HepG2 (cell line): ENCODE measurements around the gene SLC39A10. TPM values are rescaled to one million over a fixed set of nuclear protein-coding genes. Genes with fewer than 3 reads are reported as not detected.

ENCODE experiments used
- ADNP ChIP-seq: sonication (generic); formaldehyde crosslinking; IDR thresholded peaks from 2 replicates; pipeline ENCODE4 v1.4.0; 2020; ENCODE audit warnings: missing genetic modification reagents
- ARHGAP35 ChIP-seq: sonication (generic); formaldehyde crosslinking; IDR thresholded peaks from 2 replicates; pipeline ENCODE4 v1.9.0; 2022; ENCODE audit warnings: mild to moderate bottlenecking, inconsistent platforms, moderate library complexity, missing genetic modification reagents, borderline replicate concordance
- ARID5B ChIP-seq: IDR thresholded peaks from 2 replicates; pipeline ENCODE4 v1.4.0; 2020; ENCODE audit warnings: mild to moderate bottlenecking, missing genetic modification reagents
- ATF3 ChIP-seq: sonication (generic); formaldehyde crosslinking; IDR thresholded peaks from 2 replicates; pipeline ENCODE4 v1.4.0; 2020; ENCODE audit warnings: missing genetic modification reagents
- BORCS8-MEF2B ChIP-seq: sonication (generic); formaldehyde crosslinking; IDR thresholded peaks from 2 replicates; pipeline ENCODE4 v1.8.0; 2022; ENCODE audit warnings: mild to moderate bottlenecking, missing genetic modification reagents
- CSRNP2 ChIP-seq: sonication (generic); formaldehyde crosslinking; conservative IDR thresholded peaks from 2 replicates; pipeline ENCODE4 v1.8.0; 2022; ENCODE audit warnings: low read depth, missing genetic modification reagents
- E2F1 ChIP-seq: sonication (generic); formaldehyde crosslinking; IDR thresholded peaks from 2 replicates; pipeline ENCODE4 v1.5.0; 2020; ENCODE audit warnings: missing genetic modification reagents
- GFI1 ChIP-seq: sonication (generic); formaldehyde crosslinking; IDR thresholded peaks from 2 replicates; pipeline ENCODE4 v1.5.0; 2020; ENCODE audit warnings: missing genetic modification reagents, mild to moderate bottlenecking, borderline replicate concordance
- HOXD1 ChIP-seq: sonication (generic); formaldehyde crosslinking; IDR thresholded peaks from 2 replicates; pipeline ENCODE4 v1.5.0; 2020; ENCODE audit warnings: missing genetic modification reagents
- MEIS1 ChIP-seq: sonication (generic); formaldehyde crosslinking; IDR thresholded peaks from 2 replicates; pipeline ENCODE4 v1.9.0; 2021; ENCODE audit warnings: mild to moderate bottlenecking, missing genetic modification reagents, moderate library complexity, borderline replicate concordance
- POLR2AphosphoS2 ChIP-seq: IDR thresholded peaks from 2 replicates; pipeline ENCODE4 v1.6.1; 2011; ENCODE audit warnings: low read depth, low read length, improper control_type of control experiment
- PRPF4 ChIP-seq: fragments of 200-400 bp; formaldehyde crosslinking; IDR thresholded peaks from 2 replicates; pipeline ENCODE4 v1.6.1; 2016; ENCODE audit warnings: low read length, low read depth; ENCODE audit not compliant: poor library complexity, severe bottlenecking
- SRSF1 ChIP-seq: fragments of 200-400 bp; formaldehyde crosslinking; optimal IDR thresholded peaks from 2 replicates; pipeline ENCODE3; 2017; ENCODE audit warnings: mild to moderate bottlenecking, low read depth, low read length, moderate library complexity
- ZBTB8A ChIP-seq: sonication (generic); formaldehyde crosslinking; IDR thresholded peaks from 2 replicates; pipeline ENCODE4 v1.4.0; 2020; ENCODE audit warnings: mild to moderate bottlenecking, low read depth, missing genetic modification reagents, borderline replicate concordance
- ZFP62 ChIP-seq: sonication (generic); formaldehyde crosslinking; IDR thresholded peaks from 2 replicates; pipeline ENCODE4 v1.4.0; 2020; ENCODE audit warnings: missing genetic modification reagents
- ZNF20 ChIP-seq: sonication (generic); formaldehyde crosslinking; IDR thresholded peaks from 2 replicates; pipeline ENCODE4 v1.4.0; 2020; ENCODE audit warnings: mild to moderate bottlenecking, moderate library complexity, missing genetic modification reagents
- ZNF382 ChIP-seq: sonication (generic); formaldehyde crosslinking; IDR thresholded peaks from 2 replicates; pipeline ENCODE4 v1.5.0; 2020; ENCODE audit warnings: missing genetic modification reagents, mild to moderate bottlenecking, borderline replicate concordance
- ZNF629 ChIP-seq: sonication (generic); formaldehyde crosslinking; conservative IDR thresholded peaks from 2 replicates; pipeline ENCODE4 v1.5.0; 2020; ENCODE audit warnings: missing genetic modification reagents
- ZSCAN29 ChIP-seq: sonication (generic); formaldehyde crosslinking; conservative IDR thresholded peaks from 2 replicates; pipeline ENCODE4 v1.4.0; 2020; ENCODE audit warnings: mild to moderate bottlenecking, missing genetic modification reagents
- ZSCAN30 ChIP-seq: sonication (generic); formaldehyde crosslinking; IDR thresholded peaks from 2 replicates; pipeline ENCODE4 v1.5.0; 2020; ENCODE audit warnings: mild to moderate bottlenecking, missing genetic modification reagents
- polyA plus RNA-seq, 8 experiments: library from polyadenylated mRNA; depleted of rRNA in 3 of 8; stranded (reverse) in 7 of 8; unstranded in 1 of 8; fragments of >200 nt; fragmentation: Illumina TruSeq in 4 of 8; extraction: Trizol in 4 of 8; gene quantifications; 2 replicates each; pipeline versions ENCODE4 v1.2.1 to v1.2.3, GENCODE V29; 2011 to 2016; ENCODE audit warnings: low read depth in 4 of 8, missing spikeins in 1 of 8, mixed read lengths in 1 of 8; ENCODE audit not compliant: insufficient read depth in 1 of 8
- total RNA-seq, 5 experiments: library from RNA; depleted of rRNA; stranded (reverse); fragments of >200 nt; fragmentation: Illumina TruSeq; extraction: Trizol; gene quantifications; 2 replicates each; pipeline ENCODE4 v1.2.3, GENCODE V29; 2016; ENCODE audit warnings: low read depth in 1 of 5

Gene SLC39A10
- total and polyA plus RNA-seq, 2 of the 13 experiments (the other 11 are each of a cell fraction or from before 2014, with no cell fraction given): 13.2 to 21.0 TPM

- TF ChIP-seq ATF3 (CRISPR knock-in tag) (0 out of 2 replicates have a peak, but pooled peaks have one; percentile 15), E2F1 (CRISPR knock-in tag) (peak; percentile 38; the same call in 1 of the 2 replicates), ZBTB8A (CRISPR knock-in tag) (no peak; the same call in 1 of the 2 replicates), GFI1 (CRISPR knock-in tag) (no peak; the same call in 1 of the 2 replicates), PRPF4 (no peak), ARHGAP35 (CRISPR knock-in tag) (0 out of 2 replicates have a peak, but pooled peaks have one; percentile 14), ZSCAN29 (CRISPR knock-in tag) (no peak), ZSCAN30 (CRISPR knock-in tag) (no peak; the same call in 1 of the 2 replicates), ARID5B (CRISPR knock-in tag) (0 out of 2 replicates have a peak, but pooled peaks have one; percentile 43), POLR2AphosphoS2 (no peak), ZNF629 (no peak), ADNP (CRISPR knock-in tag) (no peak), ZFP62 (no peak), ZNF382 (CRISPR knock-in tag) (no peak), BORCS8-MEF2B (CRISPR knock-in tag) (peak; percentile 72), MEIS1 (CRISPR knock-in tag) (no peak), HOXD1 (CRISPR knock-in tag) (no peak), CSRNP2 (no peak), SRSF1 (no peak), ZNF20 (CRISPR knock-in tag) (no peak)
These were observed 861 bp downstream of the SLC39A10 start (continued) for GRCh38 chr2:195657634-195658540.
